Vagina (tissue), 2 donors: ENCODE measurements around the gene MCL1.
A peak's percentile ranks its signal among the peaks of the same experiment; 100 is the strongest.

Experiments used
- CTCF ChIP-seq, 3 experiments: fragments of 450-650 bp in 2 of 3; fragments of 200-600 bp in 1 of 3; sonication (generic) in 1 of 3; IDR thresholded peaks; one replicate each; pipeline ENCODE4 v1.5.1; 2017 to 2019; ENCODE audit warnings: antibody characterized with exemption in 3 of 3, mild to moderate bottlenecking in 2 of 3, moderate library complexity in 2 of 3
- POLR2A ChIP-seq, 2 donors: fragments of 450-650 bp; IDR thresholded peaks; one replicate each; pipeline ENCODE4 v1.6.1; 2017; ENCODE audit warnings: antibody characterized with exemption in 2 of 2, mild to moderate bottlenecking in 2 of 2, moderate library complexity in 2 of 2

DNA sequence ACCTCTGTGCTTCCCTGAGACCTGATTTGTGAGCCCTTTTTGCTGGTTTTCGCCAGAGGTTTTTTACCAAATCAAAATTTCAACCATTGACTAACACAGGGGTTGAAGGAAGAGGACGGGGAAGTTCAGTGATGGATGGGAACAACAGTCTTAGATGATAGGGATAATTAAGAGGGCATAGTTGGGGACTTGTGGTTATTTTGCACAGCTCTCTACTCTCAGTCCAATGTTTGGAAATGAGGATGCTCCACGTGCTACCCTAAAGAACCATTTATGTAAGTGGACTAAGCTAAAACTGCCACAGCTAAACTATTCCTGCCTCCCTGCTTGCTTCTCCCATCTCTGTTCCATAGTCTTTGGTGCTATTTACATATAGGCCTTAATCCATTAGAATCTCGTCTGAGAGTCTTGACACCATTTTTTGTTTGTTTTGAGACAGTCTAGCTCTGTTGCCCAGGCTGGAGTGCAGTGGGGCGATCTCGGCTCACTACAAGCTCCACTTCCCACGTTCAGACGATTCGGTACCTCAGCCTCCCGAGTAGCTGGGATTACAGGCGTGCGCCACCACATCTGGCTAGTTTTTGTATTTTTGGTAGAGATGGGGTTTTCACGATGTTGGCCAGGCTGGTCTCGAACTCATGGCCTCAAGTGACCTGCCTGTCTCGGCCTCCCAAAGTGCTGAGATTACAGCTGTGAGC, 684 bp upstream of the MCL1 start:
- TF ChIP-seq POLR2A (IDR thresholded peaks at IDR 0.05) (peak in 1 of 2 donors; percentile 2), CTCF (IDR thresholded peaks at IDR 0.05) (no peak)
